Ectodermal cell (in vitro differentiated cells): ENCODE results near the gene EBNA1BP2.

Source experiments
- H3K27ac ChIP-seq: 2 replicates; pipeline ENCODE4 v1.7.0; 2013; ENCODE audit warnings: mild to moderate bottlenecking, low read depth, low read length; ENCODE audit not compliant: insufficient read depth, poor library complexity, severe bottlenecking
- H3K27me3 ChIP-seq: 2 replicates; pipeline ENCODE4 v1.7.0; 2013; ENCODE audit warnings: mild to moderate bottlenecking, low read length; ENCODE audit not compliant: insufficient read depth, control insufficient read depth, poor library complexity, severe bottlenecking
- H3K36me3 ChIP-seq: one replicate; pipeline ENCODE4 v1.7.0; 2013; ENCODE audit warnings: low read length; ENCODE audit not compliant: control insufficient read depth, insufficient read depth
- H3K4me1 ChIP-seq: one replicate; pipeline ENCODE4 v1.7.0; 2013; ENCODE audit warnings: low read length; ENCODE audit not compliant: control insufficient read depth, insufficient read depth
- H3K4me3 ChIP-seq: 2 replicates; pipeline ENCODE4 v1.7.0; 2013; ENCODE audit warnings: low read depth, low read length, control low read depth; ENCODE audit not compliant: insufficient read depth
- H3K9me3 ChIP-seq: 2 replicates; pipeline ENCODE4 v1.7.0; 2013; ENCODE audit warnings: mild to moderate bottlenecking, low read length, moderate library complexity; ENCODE audit not compliant: control insufficient read depth
- WGBS, 2 experiments: methylation state at CpG; one replicate each; pipeline ENCODE4 v1.1.7; 2013; ENCODE audit warnings: missing lambda C conversion rate in 2 of 2; 5-methylcytosine and 5-hydroxymethylcytosine counted together

Gene EBNA1BP2

GRCh38 chr1:43204394-43204793 lies 32.3 kb upstream of the EBNA1BP2 start:
- Histone ChIP-seq H3K27ac (no peak overlapping the region), H3K36me3 (no peaks in the 10 kb centered on the region), H3K4me1 (peaks cover 6% of the 10 kb centered on the region), H3K4me3 (no peak overlapping the region), H3K27me3 (no peaks in the 10 kb centered on the region), H3K9me3 (no peaks in the 10 kb centered on the region)
- 86 to 94% methylated on average over 1 of the region's 1 CpG for WGBS, 2 experiments

- 83 to 97% methylated on average over 1 to 3 of the region's 3 CpGs for WGBS, 2 experiments
- Histone ChIP-seq H3K9me3 (no peaks in the 10 kb centered on the region), H3K27me3 (no peaks in the 10 kb centered on the region), H3K27ac (no peak overlapping the region), H3K4me1 (peaks cover 6% of the 10 kb centered on the region), H3K36me3 (no peaks in the 10 kb centered on the region), H3K4me3 (no peak overlapping the region)
Observed at GRCh38 chr1:43203859-43204258, 31.8 kb upstream of the EBNA1BP2 start.

GRCh38 chr1:43199093-43199726 lies 27.1 kb upstream of the EBNA1BP2 start:
- no peak overlapping the region for H3K4me3 ChIP-seq
- H3K36me3 ChIP-seq: no peaks in the 10 kb centered on the region
- H3K4me1 ChIP-seq: no peaks in the 10 kb centered on the region
- H3K27ac ChIP-seq: no peak overlapping the region
- no peaks in the 10 kb centered on the region for H3K9me3 ChIP-seq
- H3K27me3 ChIP-seq: no peaks in the 10 kb centered on the region
- WGBS, 2 experiments: 87 to 88% methylated on average over 8 of the region's 8 CpGs

GRCh38 chr1:43197343-43198127 lies 25.4 kb upstream of the EBNA1BP2 start:
- Histone ChIP-seq H3K36me3 (no peaks in the 10 kb centered on the region), H3K27me3 (no peaks in the 10 kb centered on the region), H3K4me1 (no peaks in the 10 kb centered on the region), H3K4me3 (no peak overlapping the region), H3K27ac (no peak overlapping the region), H3K9me3 (no peaks in the 10 kb centered on the region)
- 92 to 93% methylated on average over 6 of the region's 7 CpGs for WGBS, 2 experiments

GRCh38 chr1:43194509-43194908 lies 22.4 kb upstream of the EBNA1BP2 start:
- Histone ChIP-seq H3K36me3 (no peaks in the 10 kb centered on the region), H3K9me3 (no peaks in the 10 kb centered on the region), H3K4me3 (no peak overlapping the region), H3K4me1 (no peaks in the 10 kb centered on the region), H3K27me3 (no peaks in the 10 kb centered on the region), H3K27ac (no peak overlapping the region)

- H3K4me1 ChIP-seq: no peaks in the 10 kb centered on the region
- WGBS, 2 experiments: 100% methylated on average over 1 of the region's 1 CpG
- H3K27ac ChIP-seq: no peak overlapping the region
- no peaks in the 10 kb centered on the region for H3K9me3 ChIP-seq
- no peaks in the 10 kb centered on the region for H3K27me3 ChIP-seq
- H3K4me3 ChIP-seq: no peak overlapping the region
- no peaks in the 10 kb centered on the region for H3K36me3 ChIP-seq
Observed at GRCh38 chr1:43188106-43188505, 16.0 kb upstream of the EBNA1BP2 start.

- H3K27me3 ChIP-seq: no peaks in the 10 kb centered on the region
- no peaks in the 10 kb centered on the region for H3K4me1 ChIP-seq
- H3K36me3 ChIP-seq: no peaks in the 10 kb centered on the region
- no peaks in the 10 kb centered on the region for H3K9me3 ChIP-seq
- WGBS, 2 experiments: 89 to 95% methylated on average over 3 of the region's 3 CpGs
- no peak overlapping the region for H3K27ac ChIP-seq
- no peak overlapping the region for H3K4me3 ChIP-seq
Observed at GRCh38 chr1:43184995-43185394, 12.9 kb upstream of the EBNA1BP2 start.

GRCh38 chr1:43184388-43184787 lies 12.3 kb upstream of the EBNA1BP2 start:
- H3K4me3 ChIP-seq: no peak overlapping the region
- no peaks in the 10 kb centered on the region for H3K27me3 ChIP-seq
- no peaks in the 10 kb centered on the region for H3K4me1 ChIP-seq
- no peaks in the 10 kb centered on the region for H3K9me3 ChIP-seq
- WGBS, 2 experiments: 93 to 96% methylated on average over 3 of the region's 3 CpGs
- H3K36me3 ChIP-seq: no peaks in the 10 kb centered on the region
- no peak overlapping the region for H3K27ac ChIP-seq

GRCh38 chr1:43177691-43178090 lies 5.6 kb upstream of the EBNA1BP2 start:
- peaks cover 12% of the 10 kb centered on the region for H3K4me1 ChIP-seq
- H3K4me3 ChIP-seq: no peak overlapping the region
- no peaks in the 10 kb centered on the region for H3K36me3 ChIP-seq
- 25 to 28% methylated on average over 4 of the region's 4 CpGs for WGBS, 2 experiments
- H3K27me3 ChIP-seq: peaks cover 16% of the 10 kb centered on the region
- H3K27ac ChIP-seq: no peak overlapping the region
- no peaks in the 10 kb centered on the region for H3K9me3 ChIP-seq

- Histone ChIP-seq H3K9me3 (no peaks in the 10 kb centered on the region), H3K27ac (no peak overlapping the region), H3K27me3 (peaks cover 16% of the 10 kb centered on the region), H3K36me3 (peaks cover 3% of the 10 kb centered on the region), H3K4me3 (no peak overlapping the region), H3K4me1 (peaks cover 12% of the 10 kb centered on the region)
- no CpG with 5 or more reads among the region's 2 CpGs for WGBS, 2 experiments
Observed at GRCh38 chr1:43174873-43175272, 2.8 kb upstream of the EBNA1BP2 start.
